ENCODE data around the gene STMN1.
A peak's percentile ranks its signal among the peaks of the same experiment; 100 is the strongest.

The STMN1 gene

GRCh38 chr1:25867210-25867991, 38.8 kb downstream of the STMN1 start:
- DNase-seq: no peak

- DNase-seq: no peak
Measured at GRCh38 chr1:25866288-25866687, 39.9 kb downstream of the STMN1 start.

DNA sequence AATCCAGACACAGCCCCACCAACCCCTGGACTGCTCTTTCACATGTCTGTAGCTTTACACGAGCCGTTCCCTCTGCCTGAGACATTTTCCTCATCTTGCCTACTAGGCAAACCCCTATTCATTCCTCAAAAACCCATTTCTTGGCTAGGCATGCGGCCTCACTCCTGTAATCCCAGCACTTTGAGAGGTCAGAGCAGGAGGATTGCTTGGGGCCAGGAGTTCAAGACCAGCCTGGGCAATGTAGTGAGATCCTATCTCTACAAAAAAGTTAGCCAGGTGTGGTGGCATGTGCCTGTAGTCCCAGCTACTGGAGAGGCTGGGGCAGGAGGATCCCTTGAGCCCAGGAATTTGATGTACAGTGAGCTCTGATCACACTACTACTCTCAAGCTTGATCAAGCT, 41.8 kb downstream of the STMN1 start:
- DNase-seq: no peak

GRCh38 chr1:25863486-25864262, 42.5 kb downstream of the STMN1 start:
- no peak for DNase-seq

GRCh38 chr1:25862785-25863485, 43.3 kb downstream of the STMN1 start:
- no peak for DNase-seq

DNA sequence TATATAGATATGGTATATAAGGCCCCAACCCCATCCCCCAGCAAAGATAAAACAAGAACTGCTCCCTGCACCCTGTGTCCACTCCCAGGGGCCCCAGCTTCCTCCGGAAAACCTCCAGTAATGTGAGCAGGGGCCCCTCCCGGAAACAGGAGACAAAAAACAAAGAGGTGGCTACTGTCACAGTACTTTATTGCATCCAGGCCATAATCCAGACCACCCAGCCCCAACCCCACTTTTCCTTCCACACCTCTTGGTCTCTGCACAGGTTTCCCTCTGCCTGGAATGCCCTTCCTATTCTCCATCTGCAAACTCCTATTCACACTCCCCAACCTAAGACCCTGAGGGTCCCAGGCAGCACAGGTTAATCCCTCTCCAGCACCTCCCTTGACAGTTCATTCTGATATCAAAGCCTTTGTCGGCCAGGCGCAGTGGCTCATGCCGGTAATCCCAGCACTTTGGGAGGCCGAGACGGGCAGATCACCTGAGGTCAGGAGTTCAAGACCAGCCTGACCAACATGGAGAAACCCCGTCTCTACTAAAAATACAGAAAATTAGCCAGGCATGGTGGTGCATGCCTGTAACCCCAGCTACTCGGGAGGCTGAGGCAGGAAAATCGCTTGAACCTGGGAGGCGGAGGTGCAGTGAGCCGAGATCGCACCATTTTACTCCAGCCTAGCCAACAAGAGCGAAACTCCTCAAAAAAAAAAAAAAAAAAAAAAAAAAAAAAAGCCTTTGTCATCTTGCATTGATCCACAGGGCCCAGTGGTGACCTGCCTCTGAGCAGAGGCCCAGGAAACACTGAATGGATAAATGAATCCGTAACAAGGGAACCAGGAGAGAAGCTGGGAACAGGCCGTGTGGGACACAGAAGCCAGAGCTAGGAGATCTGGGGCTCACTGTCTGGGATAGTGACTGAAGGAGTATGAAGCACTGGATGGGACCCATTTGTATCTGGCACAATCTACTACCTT, 44.6 kb downstream of the STMN1 start:
- no peak for DNase-seq

- DNase-seq: peak; percentile 21
Measured at GRCh38 chr1:25858906-25859789, 47.1 kb downstream of the STMN1 start, which contains the start of gene AUNIP. Gene AUNIP (minus strand): TSS chr1:25859457. CDS start chr1:25859357, 100 bp downstream.

DNA sequence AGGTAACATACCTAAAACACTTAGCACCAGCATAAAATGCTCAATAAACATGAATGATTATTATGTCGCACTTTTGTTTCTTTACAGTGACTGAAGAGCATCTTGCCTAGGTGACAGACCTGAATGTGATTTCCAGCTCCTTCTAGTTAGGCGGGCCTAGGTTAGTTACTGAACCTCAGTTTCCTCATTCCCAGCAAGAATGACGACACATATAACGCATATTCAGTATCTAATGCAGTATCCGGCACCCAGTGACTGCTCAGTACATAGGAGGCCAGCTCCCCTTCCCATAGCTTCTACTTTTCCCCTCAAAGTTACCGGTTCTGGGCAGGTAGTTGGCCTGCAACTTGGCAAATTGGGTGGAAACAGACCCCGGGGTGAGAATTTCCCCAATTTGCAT, 47.7 kb downstream of the STMN1 start:
- no peak for DNase-seq

DNA sequence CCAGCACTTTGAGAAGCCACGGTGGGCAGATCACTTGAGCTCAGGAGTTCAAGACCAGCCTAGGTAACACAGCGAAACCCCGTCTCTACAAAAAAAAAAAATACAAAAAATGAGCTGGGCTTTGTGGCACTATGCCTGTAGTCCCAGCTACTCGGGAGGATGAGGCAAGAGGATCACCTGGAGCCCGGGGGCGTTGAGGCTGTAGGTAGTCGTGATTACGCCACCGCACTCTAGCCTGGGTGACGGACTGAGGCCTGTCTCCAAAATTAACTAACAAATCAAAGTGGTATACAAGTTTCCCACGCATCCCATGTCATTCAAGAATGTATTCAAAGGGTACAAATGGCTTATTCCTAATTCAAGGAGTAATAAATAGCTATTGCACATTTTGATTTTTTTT, 49.4 kb downstream of the STMN1 start:
- DNase-seq: no peak

DNA sequence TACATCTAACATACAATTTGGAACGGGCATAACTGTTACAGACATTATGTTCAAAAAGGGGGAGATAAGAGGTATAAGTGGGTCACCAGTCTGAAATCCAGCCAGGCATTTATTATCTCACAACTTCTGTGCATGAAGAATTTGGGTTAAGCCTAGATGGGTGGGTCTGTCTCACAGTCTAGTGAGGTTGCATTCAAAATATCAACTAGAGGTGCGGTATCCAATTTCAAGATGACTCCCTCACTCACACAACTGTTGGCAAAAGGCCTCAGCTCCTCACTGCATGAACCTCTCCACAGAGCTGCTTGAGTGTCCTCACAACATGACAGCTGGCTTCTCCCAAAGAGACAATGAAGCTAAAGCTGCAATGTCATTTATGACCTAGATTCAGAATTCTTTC, 51.7 kb downstream of the STMN1 start:
- no peak for DNase-seq

Measured in NCI-H2081 treated with DMSO at 0.1 percent for 48 hours (cell line).